PC-3 (cell line): Measurements from ENCODE around the gene EPS8. TPM values are rescaled to one million over a fixed set of nuclear protein-coding genes. Genes with fewer than 3 reads are reported as not detected.

ENCODE experiments used
- ATAC-seq: fragments of 200-7000 bp; cut with Tn5 transposase; 2 replicates; pipeline ENCODE4 v1.9.1; 2020; ENCODE audit warnings: mild to moderate bottlenecking, moderate library complexity
- BruUV-seq: library from RNA; stranded (reverse); fragments of 400-500 nt; replicated peaks from 2 replicates; lab custom pipeline; 2021; lab: Mats Ljungman, UMichigan
- CTCF ChIA-PET: fragments of 300-600 bp; sonication (Branson Sonifier 250); formaldehyde crosslinking; loops from one replicate; lab custom pipeline; 2022; ENCODE audit warnings: antibody characterized with exemption; lab: Charles Lee
- POLR2A ChIA-PET: fragments of 300-600 bp; sonication (Branson Sonifier 250); formaldehyde crosslinking; loops from one replicate; lab custom pipeline; 2022; ENCODE audit warnings: antibody characterized with exemption; ENCODE audit not compliant: unreplicated experiment; lab: Charles Lee
- DNase-seq: peaks from one replicate; pipeline ENCODE4 v3.0.0-alpha.2; 2015
- H2AFZ ChIP-seq: fragments of 300-600 bp; sonication (generic); 2 replicates; pipeline ENCODE4 v1.6.0; 2016; ENCODE audit warnings: antibody characterized with exemption, low read length
- H3F3A ChIP-seq: fragments of 300-600 bp; sonication (generic); one replicate; pipeline ENCODE4 v1.6.0; 2017; ENCODE audit warnings: antibody characterized with exemption, low read length, control low read depth, mild to moderate bottlenecking; ENCODE audit not compliant: unreplicated experiment
- H3K27ac ChIP-seq: fragments of 300-600 bp; sonication (generic); 2 replicates; pipeline ENCODE4 v1.5.1; 2016; ENCODE audit warnings: mild to moderate bottlenecking, low read length
- H3K27me3 ChIP-seq: fragments of 300-600 bp; sonication (generic); 2 replicates; pipeline ENCODE4 v1.6.1; 2016; ENCODE audit warnings: low read length, mixed read lengths
- H3K36me3 ChIP-seq: fragments of 300-600 bp; sonication (generic); 2 replicates; pipeline ENCODE4 v1.6.1; 2016; ENCODE audit warnings: low read depth, mixed run types, low read length, mixed read lengths
- H3K4me1 ChIP-seq: fragments of 300-600 bp; sonication (generic); 2 replicates; pipeline ENCODE4 v1.5.1; 2016; ENCODE audit warnings: low read length; ENCODE audit not compliant: insufficient read depth
- H3K4me2 ChIP-seq: fragments of 300-600 bp; sonication (generic); 2 replicates; pipeline ENCODE4 v1.6.0; 2016; ENCODE audit warnings: low read length
- H3K4me3 ChIP-seq: fragments of 300-600 bp; sonication (generic); 2 replicates; pipeline ENCODE4 v1.5.1; 2016; ENCODE audit warnings: mild to moderate bottlenecking, low read length, mixed read lengths
- H3K79me2 ChIP-seq: fragments of 300-600 bp; sonication (generic); 2 replicates; pipeline ENCODE4 v1.6.1; 2017; ENCODE audit warnings: low read length, mixed read lengths
- H3K9ac ChIP-seq: fragments of 300-600 bp; sonication (generic); 2 replicates; pipeline ENCODE4 v1.6.0; 2016; ENCODE audit warnings: mild to moderate bottlenecking, low read length
- H3K9me2 ChIP-seq: fragments of 300-600 bp; sonication (generic); replicated peaks from 2 replicates; pipeline ENCODE4 v1.6.1; 2016; ENCODE audit warnings: mixed run types, low read length, mixed read lengths
- H3K9me3 ChIP-seq: fragments of 300-600 bp; sonication (generic); 2 replicates; pipeline ENCODE4 v1.6.1; 2016; ENCODE audit warnings: low read length, mixed read lengths
- H4K20me1 ChIP-seq: fragments of 300-600 bp; sonication (generic); 2 replicates; pipeline ENCODE4 v1.6.1; 2016; ENCODE audit warnings: low read length, mixed read lengths
- CTCF ChIP-seq: fragments of 300-600 bp; sonication (generic); conservative IDR thresholded peaks from 2 replicates; pipeline ENCODE4 v1.5.1; 2017; ENCODE audit warnings: antibody characterized with exemption, low read depth, mild to moderate bottlenecking, low read length
- EZH2 ChIP-seq: fragments of 300-600 bp; sonication (generic); IDR thresholded peaks from one replicate; pipeline ENCODE4 v1.6.1; 2017; ENCODE audit warnings: antibody characterized with exemption, mild to moderate bottlenecking, low read length; ENCODE audit not compliant: unreplicated experiment
- EZH2phosphoT487 ChIP-seq: fragments of 300-600 bp; sonication (generic); IDR thresholded peaks from 2 replicates; pipeline ENCODE4 v1.6.1; 2018; ENCODE audit warnings: mild to moderate bottlenecking, antibody characterized with exemption, low read length, borderline replicate concordance
- intact Hi-C: fragments of 100-400 bp; cut with micrococcal nuclease; formaldehyde crosslinking; loops from 2 replicates; pipeline ENCODE4 v1.9.0; 2023
- total RNA-seq: library from RNA; depleted of rRNA; stranded (reverse); fragments of >200 nt; gene quantifications from 2 replicates; pipeline ENCODE4 v1.2.3, GENCODE V29; 2014

Gene EPS8
- total RNA-seq, 1 experiment from 2014 or later, result 47.4 TPM

GRCh38 chr12:15772405-15773018 lies 16.7 kb downstream of the EPS8 start:
- intact Hi-C loops, result loop anchor here (5.0 kb wide), 1 partner anchor 85 kb away; no protein-coding TSS in a partner anchor
- no peaks in the 10 kb centered on the region for H3K9me3 ChIP-seq
- no peak overlapping the region for H3K4me2 ChIP-seq
- DNase-seq (peak; percentile 32), ATAC-seq (peak; percentile 29; the same call in 1 of the 2 replicates)
- no peaks in the 10 kb centered on the region for H3K36me3 ChIP-seq
- H3K9ac ChIP-seq, result no peak overlapping the region
- H3K9me2 ChIP-seq, result no peaks in the 10 kb centered on the region
- ChIA-PET CTCF (interaction anchor here (0.8 to 0.9 kb wide), 2 partner anchors 26 to 182 kb away, joined by 3 read pairs; no protein-coding TSS in a partner anchor), POLR2A (no interaction called here)
- no peak overlapping the region for H3K4me3 ChIP-seq
- peaks cover 69% of the 10 kb centered on the region for H3K79me2 ChIP-seq
- no peak overlapping the region for H3K27ac ChIP-seq
- no peaks in the 10 kb centered on the region for H3K27me3 ChIP-seq
- H3F3A ChIP-seq, result no peaks in the 10 kb centered on the region
- TF ChIP-seq CTCF, result peak; percentile 63
- TF ChIP-seq EZH2phosphoT487, result no peak
- peaks cover 10% of the 10 kb centered on the region; the same call in 1 of the 2 replicates for H3K4me1 ChIP-seq
- H4K20me1 ChIP-seq, result no peaks in the 10 kb centered on the region
- BruUV-seq, result no TSS peak
- no peak overlapping the region for H2AFZ ChIP-seq

GRCh38 chr12:15770581-15770980 lies 18.6 kb downstream of the EPS8 start:
- DNase-seq, result no peak
- no peak overlapping the region for H3K4me3 ChIP-seq
- intact Hi-C loops, result loop anchor here (5.0 kb wide), 1 partner anchor 87 kb away; no protein-coding TSS in a partner anchor
- H3K4me2 ChIP-seq, result no peak overlapping the region
- no peak overlapping the region for H3K27ac ChIP-seq
- H3K9me3 ChIP-seq, result no peaks in the 10 kb centered on the region
- H3K79me2 ChIP-seq, result peaks cover 61% of the 10 kb centered on the region
- no peaks in the 10 kb centered on the region for H3F3A ChIP-seq
- no peaks in the 10 kb centered on the region for H4K20me1 ChIP-seq
- ChIA-PET CTCF (no interaction called here), POLR2A (no interaction called here)
- H3K9me2 ChIP-seq, result no peaks in the 10 kb centered on the region
- peaks cover 10% of the 10 kb centered on the region; the same call in 1 of the 2 replicates for H3K4me1 ChIP-seq
- no TSS peak for BruUV-seq
- H3K27me3 ChIP-seq, result no peaks in the 10 kb centered on the region
- no peak overlapping the region for H2AFZ ChIP-seq
- H3K9ac ChIP-seq, result no peak overlapping the region
- TF ChIP-seq CTCF (no peak), EZH2 (no peak), EZH2phosphoT487 (no peak)
- ATAC-seq, result no peak
- no peaks in the 10 kb centered on the region for H3K36me3 ChIP-seq

GRCh38 chr12:15770021-15770420 lies 19.2 kb downstream of the EPS8 start:
- no peaks in the 10 kb centered on the region for H3K27me3 ChIP-seq
- no peak overlapping the region for H3K4me2 ChIP-seq
- no peaks in the 10 kb centered on the region for H4K20me1 ChIP-seq
- no peaks in the 10 kb centered on the region for H3F3A ChIP-seq
- H3K27ac ChIP-seq, result no peak overlapping the region
- ChIA-PET CTCF (no interaction called here), POLR2A (no interaction called here)
- intact Hi-C loops, result loop anchor here (5.0 kb wide), 1 partner anchor 87 kb away; no protein-coding TSS in a partner anchor
- H3K9me2 ChIP-seq, result no peaks in the 10 kb centered on the region
- H3K4me1 ChIP-seq, result peaks cover 10% of the 10 kb centered on the region; the same call in 1 of the 2 replicates
- ATAC-seq (no peak), DNase-seq (no peak)
- H3K9ac ChIP-seq, result no peak overlapping the region
- no peak overlapping the region for H3K4me3 ChIP-seq
- H3K79me2 ChIP-seq, result peaks cover 60% of the 10 kb centered on the region
- H3K9me3 ChIP-seq, result no peaks in the 10 kb centered on the region
- H2AFZ ChIP-seq, result no peak overlapping the region
- no peaks in the 10 kb centered on the region for H3K36me3 ChIP-seq
- TF ChIP-seq EZH2phosphoT487 (no peak), EZH2 (no peak), CTCF (no peak)
- BruUV-seq, result no TSS peak
